Activated gamma-delta T cell treated with anti-CD3 and anti-CD28 coated beads, Interleukin-2, amount 50 U/mL, for 16 hours (primary cell): ENCODE measurements around the gene PPBP.

Source experiments
- DNase-seq: peaks from one replicate; pipeline ENCODE4 v3.0.0-alpha.2; 2020; ENCODE audit warnings: low read depth

Gene PPBP

GRCh38 chr4:73948291-73948690, 39.7 kb downstream of the PPBP start:
- DNase-seq: no peak

GRCh38 chr4:73947239-73947985, 40.6 kb downstream of the PPBP start:
- DNase-seq: no peak

GRCh38 chr4:73945674-73946449, 42.1 kb downstream of the PPBP start:
- DNase-seq: no peak

- no peak for DNase-seq
Measured at GRCh38 chr4:73945140-73945539, 42.9 kb downstream of the PPBP start.

- DNase-seq: no peak
Measured at GRCh38 chr4:73944061-73944875, 43.7 kb downstream of the PPBP start.

- no peak for DNase-seq
Measured at GRCh38 chr4:73943555-73943954, 44.4 kb downstream of the PPBP start.

- DNase-seq: no peak
Measured at GRCh38 chr4:73936969-73937368, 51.0 kb downstream of the PPBP start.
